B cell (primary cell): ENCODE data around the gene AMBN. TPM values are rescaled to one million over a fixed set of nuclear protein-coding genes. Genes with fewer than 3 reads are reported as not detected.
A peak's percentile ranks its signal among the peaks of the same experiment; 100 is the strongest.

Source experiments
- ATAC-seq: fragments of 200-7000 bp; cut with Tn5 transposase; one replicate; pipeline ENCODE4 v1.10.0; 2021; ENCODE audit warnings: low read depth, mild to moderate bottlenecking, moderate number of reproducible peaks, moderate library complexity
- CTCF ChIA-PET: fragments of 350-600 bp; sonication (Branson Sonifier 250); formaldehyde crosslinking; loops from one replicate; lab custom pipeline; 2021; ENCODE audit warnings: antibody characterized with exemption, inconsistent platforms; lab: Charles Lee
- POLR2A ChIA-PET: fragments of 350-600 bp; sonication (Branson Sonifier 250); formaldehyde crosslinking; loops from one replicate; lab custom pipeline; 2021; ENCODE audit warnings: antibody characterized with exemption; lab: Charles Lee
- DNase-seq: peaks from one replicate; pipeline ENCODE4 v3.0.0; 2013
- H2AFZ ChIP-seq: 2 replicates; pipeline ENCODE4 v1.6.1; 2012; ENCODE audit warnings: mild to moderate bottlenecking, low read depth, low read length; ENCODE audit not compliant: insufficient read depth, poor library complexity, severe bottlenecking
- H3K27ac ChIP-seq, 2 donors: 1 replicate in 1 of 2; 2 replicates in 1 of 2; pipeline ENCODE4 v1.5.1; 2012 to 2013; ENCODE audit warnings: low read length in 2 of 2, mild to moderate bottlenecking in 2 of 2, moderate library complexity in 1 of 2
- H3K27me3 ChIP-seq, 4 experiments: fragments of 200-600 bp in 1 of 4; sonication (generic) in 1 of 4; replicated peaks in 1 of 4; 1 replicate in 2 of 4; 2 replicates in 2 of 4; pipeline versions ENCODE4 v1.6.1 to v1.7.0; 2013 to 2016; ENCODE audit warnings: low read length in 3 of 4, mild to moderate bottlenecking in 2 of 4, mixed read lengths in 1 of 4, moderate library complexity in 1 of 4; ENCODE audit not compliant: insufficient read depth in 4 of 4, control insufficient read depth in 3 of 4; ENCODE audit errors: control extremely low read depth in 1 of 4
- H3K36me3 ChIP-seq, 2 experiments: replicated peaks in 1 of 2; 1 replicate in 1 of 2; 2 replicates in 1 of 2; pipeline versions ENCODE4 v1.6.1 to v1.7.1; 2013; ENCODE audit warnings: low read length in 1 of 2; ENCODE audit not compliant: insufficient read depth in 2 of 2, control insufficient read depth in 1 of 2; ENCODE audit errors: control extremely low read depth in 1 of 2, extremely low read depth in 1 of 2
- H3K4me1 ChIP-seq, 2 donors: fragments of 200-600 bp in 1 of 2; sonication (generic) in 1 of 2; 1 replicate in 1 of 2; 2 replicates in 1 of 2; pipeline versions ENCODE4 v1.5.1 to v1.6.1; 2013 to 2017; ENCODE audit warnings: low read length in 2 of 2; ENCODE audit not compliant: control insufficient read depth in 2 of 2, insufficient read depth in 2 of 2
- H3K4me2 ChIP-seq: replicated peaks from 2 replicates; pipeline ENCODE3; 2012; ENCODE audit warnings: mild to moderate bottlenecking, low read depth, low read length; ENCODE audit not compliant: poor library complexity, severe bottlenecking
- H3K4me3 ChIP-seq, 5 experiments: fragments of 200-600 bp in 1 of 5; sonication (generic) in 1 of 5; 1 replicate in 3 of 5; 2 replicates in 2 of 5; pipeline versions ENCODE4 v1.5.1 to v1.7.0; 2011 to 2016; ENCODE audit warnings: low read length in 4 of 5, mild to moderate bottlenecking in 4 of 5, low read depth in 2 of 5, control low read depth in 1 of 5, moderate library complexity in 1 of 5; ENCODE audit not compliant: insufficient read depth in 1 of 5; ENCODE audit errors: control extremely low read depth in 1 of 5, extremely low read depth in 1 of 5
- H3K79me2 ChIP-seq: fragments of 200-600 bp; sonication (generic); one replicate; pipeline ENCODE4 v1.6.0; 2016; ENCODE audit warnings: low read length; ENCODE audit not compliant: control insufficient read depth, insufficient read depth
- H3K9ac ChIP-seq: fragments of 200-600 bp; sonication (generic); 2 replicates; pipeline ENCODE4 v1.6.1; 2017; ENCODE audit warnings: mild to moderate bottlenecking, low read length, moderate library complexity
- H3K9me3 ChIP-seq, 3 donors: one replicate each; pipeline versions ENCODE4 v1.6.1 to v1.7.1; 2013; ENCODE audit warnings: low read length in 2 of 3; ENCODE audit not compliant: control insufficient read depth in 2 of 3, insufficient read depth in 1 of 3; ENCODE audit errors: control extremely low read depth in 1 of 3
- H4K20me1 ChIP-seq: 2 replicates; pipeline ENCODE4 v1.6.0; 2012; ENCODE audit warnings: mild to moderate bottlenecking, low read length; ENCODE audit not compliant: insufficient read depth, control insufficient read depth, poor library complexity, severe bottlenecking
- H3K27ac Mint-ChIP-seq: one replicate; pipeline ENCODE4 v1.8.0; 2021; ENCODE audit warnings: mixed read lengths
- H3K27me3 Mint-ChIP-seq: one replicate; pipeline ENCODE4 v1.8.0; 2021; ENCODE audit warnings: mixed read lengths
- H3K4me1 Mint-ChIP-seq: one replicate; pipeline ENCODE4 v1.8.0; 2021; ENCODE audit warnings: mixed read lengths
- H3K4me3 Mint-ChIP-seq: one replicate; pipeline ENCODE4 v1.8.0; 2021; ENCODE audit warnings: mixed read lengths
- H3K9me3 Mint-ChIP-seq: one replicate; pipeline ENCODE4 v1.8.0; 2022; ENCODE audit warnings: mixed read lengths; ENCODE audit not compliant: insufficient read depth
- CTCF ChIP-seq: fragments of 200-600 bp; IDR thresholded peaks from one replicate; pipeline ENCODE4 v1.8.0; 2022; ENCODE audit warnings: antibody characterized with exemption, mild to moderate bottlenecking
- EZH2 ChIP-seq: IDR thresholded peaks from 2 replicates; pipeline ENCODE4 v1.6.1; 2012; ENCODE audit warnings: borderline replicate concordance, low read depth, mild to moderate bottlenecking, moderate library complexity, low read length; ENCODE audit not compliant: insufficient read depth, poor library complexity, severe bottlenecking
- WGBS: methylation state at CpG from one replicate; pipeline ENCODE4 v1.1.5; 2013; ENCODE audit warnings: missing lambda C conversion rate; ENCODE audit not compliant: insufficient coverage; 5-methylcytosine and 5-hydroxymethylcytosine counted together
- intact Hi-C: fragments of 100-400 bp; cut with micrococcal nuclease; formaldehyde crosslinking; loops from one replicate; pipeline ENCODE4 v1.10.0; 2022
- polyA plus RNA-seq: library from polyadenylated mRNA; depleted of rRNA; stranded (reverse); fragments of >200 nt; gene quantifications from 2 replicates; pipeline ENCODE4 v1.2.3, GENCODE V29; 2012
- total RNA-seq, 2 donors: library from RNA; stranded (reverse); fragments of 120-200 nt in 1 of 2; gene quantifications; 1 replicate in 1 of 2; 2 replicates in 1 of 2; pipeline versions ENCODE4 v1.2.3 to v1.2.4, GENCODE V29; 2013 to 2022

The AMBN gene
- total and polyA plus RNA-seq, 2 donors (not counting 1 experiment from before 2014, with no cell fraction given), result not detected

- no peak overlapping the region for H3K4me2 ChIP-seq
- no peak for ATAC-seq
- H3K9me3 ChIP-seq, result no peaks in the 10 kb centered on the region
- no CpG with 5 or more reads among the region's 2 CpGs for WGBS
- H3K9me3 Mint-ChIP-seq, result no peaks in the 10 kb centered on the region
- no peak for DNase-seq
- H4K20me1 ChIP-seq, result no peaks in the 10 kb centered on the region
- CTCF ChIA-PET, result no interaction called here
- no peak overlapping the region for H3K4me3 ChIP-seq
- H3K9ac ChIP-seq, result no peak overlapping the region
- TF ChIP-seq EZH2 (no peak), CTCF (no peak)
- no peak overlapping the region for H3K4me3 Mint-ChIP-seq
- no peak overlapping the region for H3K27ac Mint-ChIP-seq
- H3K4me1 Mint-ChIP-seq, result peaks cover 10% of the 10 kb centered on the region
- H2AFZ ChIP-seq, result no peak overlapping the region
- peaks cover 4 to 7% of the 10 kb centered on the region in 2 donors for H3K4me1 ChIP-seq
- H3K27me3 ChIP-seq, result no peaks in the 10 kb centered on the region
- intact Hi-C loops, result no loop called here
- H3K27ac ChIP-seq, result no peak overlapping the region
- H3K36me3 ChIP-seq, result no peaks in the 10 kb centered on the region
- H3K79me2 ChIP-seq, result no peaks in the 10 kb centered on the region
- H3K27me3 Mint-ChIP-seq, result peaks cover 4% of the 10 kb centered on the region
- POLR2A ChIA-PET, result no interaction called here
Measured at GRCh38 chr4:70586841-70587240, 5.2 kb upstream of the AMBN start.

GRCh38 chr4:70589785-70590184 is 2.3 kb upstream of the AMBN start:
- Mint-ChIP-seq H3K27ac (no peak overlapping the region), H3K9me3 (no peaks in the 10 kb centered on the region), H3K4me1 (peaks cover 10% of the 10 kb centered on the region), H3K27me3 (peaks cover 2% of the 10 kb centered on the region), H3K4me3 (no peak overlapping the region)
- Histone ChIP-seq H3K9me3 (no peaks in the 10 kb centered on the region), H4K20me1 (no peaks in the 10 kb centered on the region), H3K27ac (no peak overlapping the region), H3K27me3 (no peaks in the 10 kb centered on the region), H3K4me3 (no peak overlapping the region), H2AFZ (no peak overlapping the region), H3K79me2 (no peaks in the 10 kb centered on the region), H3K36me3 (no peaks in the 10 kb centered on the region), H3K4me1 (peaks cover 4 to 7% of the 10 kb centered on the region in 2 donors), H3K4me2 (no peak overlapping the region), H3K9ac (no peak overlapping the region)
- intact Hi-C loops, result no loop called here
- ChIA-PET POLR2A (no interaction called here), CTCF (interaction anchor here (0.7 kb wide), 1 partner anchor 77 kb away, joined by 3 read pairs; no protein-coding TSS in a partner anchor)
- TF ChIP-seq CTCF (no peak), EZH2 (no peak)
- ATAC-seq (peak; percentile 47), DNase-seq (peak; percentile 20)
